PFSK-1 (cell line): Measurements from ENCODE around the gene BRWD1.

Experiments
- FOXP2 ChIP-seq: optimal IDR thresholded peaks from 2 replicates; pipeline ENCODE3; 2011; ENCODE audit warnings: borderline replicate concordance, control low read depth, inconsistent platforms; ENCODE audit not compliant: insufficient read depth; ENCODE audit errors: extremely low read length, extremely low read depth
- POLR2AphosphoS5 ChIP-seq: IDR thresholded peaks from 2 replicates; pipeline ENCODE4 v1.6.1; 2012; ENCODE audit warnings: low read depth, mild to moderate bottlenecking, control low read depth, low read length, moderate library complexity
- SIN3A ChIP-seq: IDR thresholded peaks from 2 replicates; pipeline ENCODE4 v1.6.1; 2012; ENCODE audit warnings: mild to moderate bottlenecking, low read length, moderate library complexity, borderline replicate concordance; ENCODE audit not compliant: insufficient read depth
- TAF1 ChIP-seq: IDR thresholded peaks from 2 replicates; pipeline ENCODE4 v1.6.1; 2012; ENCODE audit warnings: low read length, control low read depth, borderline replicate concordance; ENCODE audit not compliant: insufficient read depth
- TF ChIP-seq, protein P1 (sequence below), 2 experiments: IDR thresholded peaks; 2 replicates each; pipeline versions ENCODE4 v1.6.1 to v1.8.0; 2011 to 2012; ENCODE audit warnings: low read depth in 2 of 2, low read length in 2 of 2, control low read depth in 1 of 2, inconsistent platforms in 1 of 2, mild to moderate bottlenecking in 1 of 2, moderate library complexity in 1 of 2; ENCODE audit not compliant: insufficient read depth in 1 of 2

BRWD1 gene

DNA sequence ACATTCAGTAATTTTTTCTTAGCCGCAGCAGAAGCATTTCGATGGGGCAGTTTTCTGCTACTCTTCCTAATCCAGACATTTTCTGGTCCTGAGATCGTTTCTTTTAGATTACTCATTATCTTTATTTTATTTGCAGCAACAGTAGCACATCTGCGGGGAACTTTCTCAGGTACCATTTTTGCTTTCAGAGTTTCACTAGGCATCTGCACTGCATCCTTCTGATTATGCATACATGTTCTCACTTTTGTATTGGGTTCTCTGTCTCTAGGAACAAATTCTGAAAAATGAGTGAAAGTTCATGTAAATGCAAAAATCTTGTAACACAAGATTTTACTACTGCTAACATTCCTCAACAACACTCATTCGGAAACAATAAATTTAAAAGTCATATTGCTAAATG lies 126.3 kb downstream of the BRWD1 start:
- TF ChIP-seq POLR2AphosphoS5, result no peak
- TF ChIP-seq, protein P1, sequence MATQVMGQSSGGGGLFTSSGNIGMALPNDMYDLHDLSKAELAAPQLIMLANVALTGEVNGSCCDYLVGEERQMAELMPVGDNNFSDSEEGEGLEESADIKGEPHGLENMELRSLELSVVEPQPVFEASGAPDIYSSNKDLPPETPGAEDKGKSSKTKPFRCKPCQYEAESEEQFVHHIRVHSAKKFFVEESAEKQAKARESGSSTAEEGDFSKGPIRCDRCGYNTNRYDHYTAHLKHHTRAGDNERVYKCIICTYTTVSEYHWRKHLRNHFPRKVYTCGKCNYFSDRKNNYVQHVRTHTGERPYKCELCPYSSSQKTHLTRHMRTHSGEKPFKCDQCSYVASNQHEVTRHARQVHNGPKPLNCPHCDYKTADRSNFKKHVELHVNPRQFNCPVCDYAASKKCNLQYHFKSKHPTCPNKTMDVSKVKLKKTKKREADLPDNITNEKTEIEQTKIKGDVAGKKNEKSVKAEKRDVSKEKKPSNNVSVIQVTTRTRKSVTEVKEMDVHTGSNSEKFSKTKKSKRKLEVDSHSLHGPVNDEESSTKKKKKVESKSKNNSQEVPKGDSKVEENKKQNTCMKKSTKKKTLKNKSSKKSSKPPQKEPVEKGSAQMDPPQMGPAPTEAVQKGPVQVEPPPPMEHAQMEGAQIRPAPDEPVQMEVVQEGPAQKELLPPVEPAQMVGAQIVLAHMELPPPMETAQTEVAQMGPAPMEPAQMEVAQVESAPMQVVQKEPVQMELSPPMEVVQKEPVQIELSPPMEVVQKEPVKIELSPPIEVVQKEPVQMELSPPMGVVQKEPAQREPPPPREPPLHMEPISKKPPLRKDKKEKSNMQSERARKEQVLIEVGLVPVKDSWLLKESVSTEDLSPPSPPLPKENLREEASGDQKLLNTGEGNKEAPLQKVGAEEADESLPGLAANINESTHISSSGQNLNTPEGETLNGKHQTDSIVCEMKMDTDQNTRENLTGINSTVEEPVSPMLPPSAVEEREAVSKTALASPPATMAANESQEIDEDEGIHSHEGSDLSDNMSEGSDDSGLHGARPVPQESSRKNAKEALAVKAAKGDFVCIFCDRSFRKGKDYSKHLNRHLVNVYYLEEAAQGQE (IDR thresholded peaks at IDR 0.05; ENCODE audit: insufficient read depth in 1 of 2, low read depth in 2 of 2, low read length in 2 of 2), result no peak
- no peak for TF ChIP-seq TAF1
- TF ChIP-seq SIN3A, result no peak
- no peak for TF ChIP-seq FOXP2

DNA sequence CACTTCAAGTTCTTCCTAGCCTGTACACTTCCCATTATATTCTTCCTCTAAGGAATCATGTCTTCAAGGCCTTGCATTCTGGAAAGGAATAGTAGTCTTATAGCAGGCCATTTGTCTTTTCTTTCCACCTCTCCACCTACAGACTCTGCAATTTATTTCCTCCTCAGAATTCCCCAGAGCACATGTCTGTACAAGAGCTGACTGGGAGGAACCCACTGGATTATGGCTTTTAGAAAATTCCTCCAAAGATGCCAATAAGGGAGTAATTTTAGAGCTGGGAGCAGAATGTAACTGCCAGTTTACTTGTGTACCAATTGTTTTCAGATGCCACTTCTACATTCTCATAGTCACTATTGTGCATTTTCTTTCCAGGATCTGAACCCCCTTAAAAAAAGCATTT lies 126.8 kb downstream of the BRWD1 start:
- TF ChIP-seq POLR2AphosphoS5, result no peak
- TF ChIP-seq, protein P1 (IDR thresholded peaks at IDR 0.05; ENCODE audit: insufficient read depth in 1 of 2, low read depth in 2 of 2, low read length in 2 of 2), result no peak

GRCh38 chr21:39185157-39185556 lies 128.3 kb downstream of the BRWD1 start:
- TF ChIP-seq FOXP2 (no peak), TAF1 (no peak), SIN3A (no peak), POLR2AphosphoS5 (no peak)
- TF ChIP-seq, protein P1 (IDR thresholded peaks at IDR 0.05; ENCODE audit: insufficient read depth in 1 of 2, low read depth in 2 of 2, low read length in 2 of 2), result no peak

DNA sequence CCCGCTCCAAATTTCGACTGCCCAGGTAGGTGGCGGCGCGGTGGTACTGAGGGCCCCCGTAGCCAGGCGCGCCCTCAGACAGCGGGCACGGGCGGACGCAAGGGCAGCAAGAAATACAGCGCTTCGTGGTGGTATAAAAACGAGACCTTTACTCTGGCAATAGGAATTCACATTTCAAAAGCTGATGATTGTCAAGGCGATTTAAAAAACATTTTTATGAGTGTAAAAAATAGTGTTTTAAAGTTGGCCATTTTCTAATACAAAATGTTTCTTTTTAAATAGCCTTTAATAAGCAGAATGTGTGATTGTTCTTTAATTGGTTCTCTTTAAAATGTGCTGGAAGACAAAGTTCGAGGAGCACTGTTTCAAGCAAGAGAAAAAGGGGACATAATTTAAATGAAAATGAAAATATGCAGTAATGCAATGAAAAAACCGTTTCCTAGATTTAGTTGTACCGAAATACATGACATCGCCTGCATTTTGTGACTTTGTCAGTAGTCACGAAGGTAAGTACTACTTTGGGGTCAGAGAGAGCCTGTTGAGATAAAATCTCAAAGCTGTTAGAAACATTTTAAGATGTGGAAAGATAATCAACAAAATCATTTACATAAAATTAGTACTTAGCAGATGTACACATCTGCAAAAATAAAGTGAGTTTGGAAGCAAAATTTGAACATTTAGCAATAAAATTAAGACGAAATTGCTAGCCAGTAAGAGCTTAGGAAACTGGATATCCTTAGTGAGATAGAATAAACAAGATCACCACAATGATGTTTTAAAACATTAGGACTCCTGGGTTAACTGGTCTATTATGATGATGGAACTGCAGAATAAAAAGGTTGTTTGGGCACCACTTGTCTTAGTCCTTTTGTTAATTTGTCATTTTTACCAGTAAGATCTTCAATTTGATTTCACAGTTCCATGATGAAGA lies 129.1 kb downstream of the BRWD1 start:
- no peak for TF ChIP-seq TAF1
- TF ChIP-seq SIN3A, result no peak
- no peak for TF ChIP-seq POLR2AphosphoS5
- no peak for TF ChIP-seq FOXP2
- TF ChIP-seq, protein P1 (IDR thresholded peaks at IDR 0.05; ENCODE audit: insufficient read depth in 1 of 2, low read depth in 2 of 2, low read length in 2 of 2), result no peak
